ENCODE measurements around the gene CDH3. TPM values are rescaled to one million over a fixed set of nuclear protein-coding genes. Genes with fewer than 3 reads are reported as not detected.
A peak's percentile ranks its signal among the peaks of the same experiment; 100 is the strongest.

CDH3 gene
- total RNA-seq, 5 donors from 2014 or later (not counting 1 experiment from before 2014, with no cell fraction given), result 0.36 to 1.1 (median 0.60) TPM; not detected in 1

DNA sequence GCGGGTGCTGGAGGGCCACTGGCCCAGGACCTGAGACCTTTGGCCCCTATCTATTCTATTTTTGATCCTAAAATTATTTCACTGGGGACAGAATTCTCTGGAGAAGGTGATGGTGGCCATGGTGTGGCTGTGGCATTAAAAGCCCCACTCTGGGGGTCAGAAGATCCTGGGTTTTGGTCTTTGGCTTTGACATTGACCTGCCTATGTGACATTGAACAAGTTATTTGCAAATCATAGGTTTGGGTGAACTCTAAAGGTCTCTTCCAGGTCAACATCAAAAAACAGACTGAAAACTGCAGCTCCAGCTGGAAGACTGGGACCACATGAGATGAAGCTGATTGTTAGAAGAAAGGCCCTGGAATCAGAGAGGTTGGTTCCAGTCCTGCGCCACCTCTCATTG, 89.7 kb downstream of the CDH3 start:
- POLR2A ChIA-PET, result no interaction called here
- ATAC-seq (replicated peaks in 1 of 4) (no peak), DNase-seq (no peak)
- WGBS (ENCODE audit: insufficient coverage), result no CpG with 5 or more reads among the region's 2 CpGs
- Histone ChIP-seq H3K4me1 (ENCODE audit: control insufficient read depth in 1 of 2, extremely low read depth in 1 of 2, insufficient read depth in 2 of 2, low read length in 2 of 2) (peaks cover 2 to 15% of the 10 kb centered on the region in 2 experiments), H3K27me3 (replicated peaks in 1 of 2; ENCODE audit: control insufficient read depth in 2 of 2, extremely low read depth in 1 of 2, insufficient read depth in 2 of 2, low read length in 1 of 2) (peaks cover 0 to 52% of the 10 kb centered on the region in 2 experiments), H3K4me3 (ENCODE audit: control insufficient read depth in 1 of 2, extremely low read depth in 1 of 2, low read length in 1 of 2) (no peak overlapping the region), H3K9me3 (no peaks in the 10 kb centered on the region), H3K27ac (ENCODE audit: low read length) (no peak overlapping the region), H3K36me3 (ENCODE audit: control insufficient read depth in 2 of 2, extremely low read depth in 1 of 2, insufficient read depth in 1 of 2, low read length in 1 of 2) (no peaks in the 10 kb centered on the region)
- Mint-ChIP-seq H3K4me1 (peaks cover 0 to 9% (median 5%) of the 10 kb centered on the region in 3 donors), H3K9me3 (no peaks in the 10 kb centered on the region), H3K27me3 (peaks cover 25 to 36% of the 10 kb centered on the region in 2 donors), H3K4me3 (no peak overlapping the region), H3K27ac (no peak overlapping the region), H3K36me3 (no peaks in the 10 kb centered on the region)
- CTCF ChIA-PET, result no interaction called here

DNA sequence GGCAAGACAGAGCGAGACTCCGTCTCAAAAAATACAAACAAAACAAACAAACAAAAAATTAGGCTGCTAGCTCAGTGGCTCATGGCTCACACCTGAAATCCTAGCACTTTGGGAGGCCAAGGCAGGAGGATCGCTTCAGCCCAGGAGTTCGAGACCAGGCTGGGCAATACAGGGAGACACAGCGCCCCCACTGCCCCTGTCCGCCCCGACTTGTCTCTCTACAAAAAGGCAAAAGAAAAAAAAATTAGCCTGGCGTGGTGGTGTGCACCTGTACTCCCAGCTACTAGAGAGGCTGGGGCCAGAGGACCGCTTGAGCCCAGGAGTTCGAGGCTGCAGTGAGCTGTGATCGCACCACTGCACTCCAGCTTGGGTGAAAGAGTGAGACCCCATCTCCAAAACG, 91.5 kb downstream of the CDH3 start:
- WGBS (ENCODE audit: insufficient coverage), result 94% methylated on average over 8 of the region's 12 CpGs
- ChIA-PET CTCF (interaction anchor here in 1 of 2 donors (0.5 kb wide), 1 partner anchor 129 kb away, joined by 3 read pairs; no protein-coding TSS in a partner anchor), POLR2A (no interaction called here)
- H3K36me3 Mint-ChIP-seq, result no peaks in the 10 kb centered on the region
- Histone ChIP-seq H3K27me3 (replicated peaks in 1 of 2; ENCODE audit: control insufficient read depth in 2 of 2, extremely low read depth in 1 of 2, insufficient read depth in 2 of 2, low read length in 1 of 2) (peaks cover 0 to 50% of the 10 kb centered on the region in 2 experiments), H3K9me3 (no peaks in the 10 kb centered on the region), H3K4me3 (ENCODE audit: control insufficient read depth in 1 of 2, extremely low read depth in 1 of 2, low read length in 1 of 2) (no peak overlapping the region), H3K27ac (ENCODE audit: low read length) (no peak overlapping the region), H3K4me1 (ENCODE audit: control insufficient read depth in 1 of 2, extremely low read depth in 1 of 2, insufficient read depth in 2 of 2, low read length in 2 of 2) (peaks cover 2 to 15% of the 10 kb centered on the region in 2 experiments), H3K36me3 (ENCODE audit: control insufficient read depth in 2 of 2, extremely low read depth in 1 of 2, insufficient read depth in 1 of 2, low read length in 1 of 2) (no peaks in the 10 kb centered on the region)
- ATAC-seq (replicated peaks in 1 of 4) (no peak), DNase-seq (no peak)
- no peaks in the 10 kb centered on the region for H3K9me3 Mint-ChIP-seq
- H3K4me3 Mint-ChIP-seq, result peak overlapping the region; percentile 52 to 66 (median 59)
- no peak overlapping the region for H3K27ac Mint-ChIP-seq
- peaks cover 29 to 44% of the 10 kb centered on the region in 2 donors for H3K27me3 Mint-ChIP-seq
- peaks cover 0 to 9% (median 5%) of the 10 kb centered on the region in 3 donors for H3K4me1 Mint-ChIP-seq

GRCh38 chr16:68737046-68737729, 92.1 kb downstream of the CDH3 start, which contains the start of gene CDH1:
CDH1 (plus strand) TSS chr16:68737292; CDS start chr16:68737416, 124 bp downstream.
- ATAC-seq (replicated peaks in 1 of 4), result peak; percentile 67 to 79 (median 74)
- Mint-ChIP-seq H3K4me1 (peaks cover 0 to 9% (median 5%) of the 10 kb centered on the region in 3 donors), H3K9me3 (no peaks in the 10 kb centered on the region), H3K4me3 (peak within 1 kb of the TSS; percentile 52 to 66 (median 59)), H3K27ac (no peak within 1 kb of the TSS), H3K36me3 (no peaks in the 10 kb centered on the region), H3K27me3 (peaks cover 29 to 44% of the 10 kb centered on the region in 2 donors)
- peak within 1 kb of the TSS in 1 of 2 donors; percentile 47 for H3K4me3 ChIP-seq (ENCODE audit: control insufficient read depth in 1 of 2, extremely low read depth in 1 of 2, low read length in 1 of 2)
- DNase-seq, result peak in 32 of 35 experiments; percentile 1 to 37 (median 18)
- WGBS (ENCODE audit: insufficient coverage), result 4% methylated on average over 35 of the region's 63 CpGs
- no peaks in the 10 kb centered on the region for H3K9me3 ChIP-seq
- H3K27ac ChIP-seq (ENCODE audit: low read length), result no peak within 1 kb of the TSS
- H3K36me3 ChIP-seq (ENCODE audit: control insufficient read depth in 2 of 2, extremely low read depth in 1 of 2, insufficient read depth in 1 of 2, low read length in 1 of 2), result no peaks in the 10 kb centered on the region
- peaks cover 2 to 15% of the 10 kb centered on the region in 2 experiments for H3K4me1 ChIP-seq (ENCODE audit: control insufficient read depth in 1 of 2, extremely low read depth in 1 of 2, insufficient read depth in 2 of 2, low read length in 2 of 2)
- peaks cover 0 to 47% of the 10 kb centered on the region in 2 experiments for H3K27me3 ChIP-seq (replicated peaks in 1 of 2; ENCODE audit: control insufficient read depth in 2 of 2, extremely low read depth in 1 of 2, insufficient read depth in 2 of 2, low read length in 1 of 2)
- ChIA-PET POLR2A (no interaction called here), CTCF (no interaction called here)

DNA sequence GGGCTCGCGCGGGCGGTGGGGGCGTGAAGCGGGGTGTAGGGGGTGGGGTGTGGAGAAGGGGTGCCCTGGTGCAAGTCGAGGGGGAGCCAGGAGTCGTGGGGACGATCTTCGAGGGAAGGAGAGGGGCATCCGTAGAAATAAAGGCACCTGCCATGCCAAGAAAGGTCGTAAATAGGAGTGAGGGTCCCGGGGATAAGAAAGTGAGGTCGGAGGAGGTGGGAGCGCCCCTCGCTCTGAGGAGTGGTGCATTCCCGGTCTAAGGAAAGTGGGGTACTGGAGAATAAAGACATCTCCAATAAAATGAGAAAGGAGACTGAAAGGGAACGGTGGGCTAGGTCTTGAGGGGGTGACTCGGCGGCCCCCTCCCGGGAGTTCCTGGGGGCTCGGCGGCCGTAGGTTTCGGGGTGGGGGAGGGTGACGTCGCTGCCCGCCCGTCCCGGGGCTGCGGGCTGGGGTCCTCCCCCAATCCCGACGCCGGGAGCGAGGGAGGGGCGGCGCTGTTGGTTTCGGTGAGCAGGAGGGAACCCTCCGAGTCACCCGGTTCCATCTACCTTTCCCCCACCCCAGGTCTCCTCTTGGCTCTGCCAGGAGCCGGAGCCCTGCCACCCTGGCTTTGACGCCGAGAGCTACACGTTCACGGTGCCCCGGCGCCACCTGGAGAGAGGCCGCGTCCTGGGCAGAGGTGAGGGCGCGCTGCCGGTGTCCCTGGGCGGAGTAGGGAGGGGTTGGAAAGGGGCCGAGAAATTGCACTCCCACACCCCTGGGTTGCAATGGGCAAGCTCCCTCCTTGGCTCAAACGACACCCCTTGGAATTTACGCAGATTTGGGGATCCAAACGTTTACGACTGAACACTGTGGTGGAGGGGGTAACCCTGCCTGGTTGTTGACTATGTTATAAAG, 92.9 kb downstream of the CDH3 start:
- no peaks in the 10 kb centered on the region for H3K9me3 Mint-ChIP-seq
- 15% methylated on average over 27 of the region's 58 CpGs for WGBS (ENCODE audit: insufficient coverage)
- peaks cover 0 to 9% (median 5%) of the 10 kb centered on the region in 3 donors for H3K4me1 Mint-ChIP-seq
- peak overlapping the region; percentile 46 to 61 (median 59) for H3K4me3 Mint-ChIP-seq
- H3K4me3 ChIP-seq (ENCODE audit: control insufficient read depth in 1 of 2, extremely low read depth in 1 of 2, low read length in 1 of 2), result peak overlapping the region in 1 of 2 donors; percentile 32
- H3K36me3 ChIP-seq (ENCODE audit: control insufficient read depth in 2 of 2, extremely low read depth in 1 of 2, insufficient read depth in 1 of 2, low read length in 1 of 2), result no peaks in the 10 kb centered on the region
- DNase-seq (no peak), ATAC-seq (replicated peaks in 1 of 4) (no peak)
- no peak overlapping the region for H3K27ac ChIP-seq (ENCODE audit: low read length)
- H3K4me1 ChIP-seq (ENCODE audit: control insufficient read depth in 1 of 2, extremely low read depth in 1 of 2, insufficient read depth in 2 of 2, low read length in 2 of 2), result peaks cover 2 to 15% of the 10 kb centered on the region in 2 experiments
- H3K27me3 ChIP-seq (replicated peaks in 1 of 2; ENCODE audit: control insufficient read depth in 2 of 2, extremely low read depth in 1 of 2, insufficient read depth in 2 of 2, low read length in 1 of 2), result peaks cover 0 to 44% of the 10 kb centered on the region in 2 experiments
- no peak overlapping the region for H3K27ac Mint-ChIP-seq
- H3K27me3 Mint-ChIP-seq, result peaks cover 29 to 44% of the 10 kb centered on the region in 2 donors
- ChIA-PET POLR2A (no interaction called here), CTCF (no interaction called here)
- H3K9me3 ChIP-seq, result no peaks in the 10 kb centered on the region
- H3K36me3 Mint-ChIP-seq, result no peaks in the 10 kb centered on the region

- peaks cover 0 to 41% of the 10 kb centered on the region in 2 experiments for H3K27me3 ChIP-seq (replicated peaks in 1 of 2; ENCODE audit: control insufficient read depth in 2 of 2, extremely low read depth in 1 of 2, insufficient read depth in 2 of 2, low read length in 1 of 2)
- no peaks in the 10 kb centered on the region for H3K9me3 Mint-ChIP-seq
- POLR2A ChIA-PET, result no interaction called here
- H3K4me3 Mint-ChIP-seq, result no peak overlapping the region
- 73% methylated on average over 2 of the region's 7 CpGs for WGBS (ENCODE audit: insufficient coverage)
- peaks cover 2 to 15% of the 10 kb centered on the region in 2 experiments for H3K4me1 ChIP-seq (ENCODE audit: control insufficient read depth in 1 of 2, extremely low read depth in 1 of 2, insufficient read depth in 2 of 2, low read length in 2 of 2)
- H3K4me3 ChIP-seq (ENCODE audit: control insufficient read depth in 1 of 2, extremely low read depth in 1 of 2, low read length in 1 of 2), result no peak overlapping the region
- H3K36me3 Mint-ChIP-seq, result no peaks in the 10 kb centered on the region
- DNase-seq (no peak), ATAC-seq (replicated peaks in 1 of 4) (no peak)
- peaks cover 23 to 33% of the 10 kb centered on the region in 2 donors for H3K27me3 Mint-ChIP-seq
- peaks cover 0 to 9% (median 5%) of the 10 kb centered on the region in 3 donors for H3K4me1 Mint-ChIP-seq
- CTCF ChIA-PET, result interaction anchor here in 1 of 2 donors (0.7 kb wide), 1 partner anchor 17 kb away, joined by 4 read pairs; no protein-coding TSS in a partner anchor
- no peaks in the 10 kb centered on the region for H3K36me3 ChIP-seq (ENCODE audit: control insufficient read depth in 2 of 2, extremely low read depth in 1 of 2, insufficient read depth in 1 of 2, low read length in 1 of 2)
- no peak overlapping the region for H3K27ac Mint-ChIP-seq
- no peaks in the 10 kb centered on the region for H3K9me3 ChIP-seq
- H3K27ac ChIP-seq (ENCODE audit: low read length), result no peak overlapping the region
Measured at GRCh38 chr16:68739964-68740627, 95.0 kb downstream of the CDH3 start.

Data from T-cell (primary cell).